Tibial artery (tissue), 4 donors: Measurements from ENCODE around the gene CCT5.
"Not testable (repeated sequence)": the region's sequence is repeated elsewhere in the genome, so short reads cannot be mapped to it uniquely, and the experiment has no call there.

Source experiments
- DNase-seq, 2 donors: peaks; one replicate each; pipeline ENCODE4 v3.0.0-alpha.2; 2019
- H3K27ac ChIP-seq, 2 donors: fragments of 200-600 bp; sonication (generic) in 1 of 2; 1 replicate in 1 of 2; 2 replicates in 1 of 2; pipeline ENCODE4 v1.5.1; 2018 to 2019; ENCODE audit warnings: mild to moderate bottlenecking in 1 of 2
- H3K27me3 ChIP-seq, 2 donors: fragments of 200-600 bp; sonication (generic) in 1 of 2; one replicate each; pipeline versions ENCODE4 v1.5.1 to v1.6.0; 2016 to 2019
- H3K36me3 ChIP-seq, 3 donors: fragments of 200-600 bp; sonication (generic) in 2 of 3; one replicate each; pipeline ENCODE4 v1.5.1; 2016 to 2019; ENCODE audit warnings: mild to moderate bottlenecking in 2 of 3
- H3K4me1 ChIP-seq, 4 donors: fragments of 200-600 bp; sonication (generic) in 2 of 4; 1 replicate in 3 of 4; 2 replicates in 1 of 4; pipeline ENCODE4 v1.5.1; 2016 to 2019
- H3K4me3 ChIP-seq, 2 donors: fragments of 200-600 bp; sonication (generic) in 1 of 2; 1 replicate in 1 of 2; 2 replicates in 1 of 2; pipeline ENCODE4 v1.5.1; 2018 to 2019; ENCODE audit warnings: mild to moderate bottlenecking in 2 of 2
- H3K9me3 ChIP-seq, 3 donors: fragments of 200-600 bp; sonication (generic) in 1 of 3; one replicate each; pipeline ENCODE4 v1.5.1; 2016 to 2019
- intact Hi-C: fragments of 100-400 bp; cut with DNase I; formaldehyde crosslinking; loops from one replicate; pipeline ENCODE4 v1.15.0; 2023; ENCODE audit warnings: low total_unique reads
- TF ChIP-seq, protein P1 (sequence below), 2 experiments: fragments of 200-600 bp in 1 of 2; fragments of 450-650 bp in 1 of 2; IDR thresholded peaks; one replicate each; pipeline ENCODE4 v1.5.1; 2017 to 2019; ENCODE audit warnings: antibody characterized with exemption in 2 of 2, mild to moderate bottlenecking in 1 of 2, moderate library complexity in 1 of 2

CCT5 gene

GRCh38 chr5:10310066-10310779 is 60.1 kb downstream of the CCT5 start:
- intact Hi-C loops, result no loop called here
- Histone ChIP-seq H3K27ac (no peak overlapping the region), H3K27me3 (no peaks in the 10 kb centered on the region), H3K4me1 (peaks cover 0 to 14% (median 4%) of the 10 kb centered on the region in 4 donors), H3K36me3 (no peaks in the 10 kb centered on the region), H3K4me3 (no peak overlapping the region), H3K9me3 (no peaks in the 10 kb centered on the region)
- no peak for DNase-seq
- TF ChIP-seq, protein P1, sequence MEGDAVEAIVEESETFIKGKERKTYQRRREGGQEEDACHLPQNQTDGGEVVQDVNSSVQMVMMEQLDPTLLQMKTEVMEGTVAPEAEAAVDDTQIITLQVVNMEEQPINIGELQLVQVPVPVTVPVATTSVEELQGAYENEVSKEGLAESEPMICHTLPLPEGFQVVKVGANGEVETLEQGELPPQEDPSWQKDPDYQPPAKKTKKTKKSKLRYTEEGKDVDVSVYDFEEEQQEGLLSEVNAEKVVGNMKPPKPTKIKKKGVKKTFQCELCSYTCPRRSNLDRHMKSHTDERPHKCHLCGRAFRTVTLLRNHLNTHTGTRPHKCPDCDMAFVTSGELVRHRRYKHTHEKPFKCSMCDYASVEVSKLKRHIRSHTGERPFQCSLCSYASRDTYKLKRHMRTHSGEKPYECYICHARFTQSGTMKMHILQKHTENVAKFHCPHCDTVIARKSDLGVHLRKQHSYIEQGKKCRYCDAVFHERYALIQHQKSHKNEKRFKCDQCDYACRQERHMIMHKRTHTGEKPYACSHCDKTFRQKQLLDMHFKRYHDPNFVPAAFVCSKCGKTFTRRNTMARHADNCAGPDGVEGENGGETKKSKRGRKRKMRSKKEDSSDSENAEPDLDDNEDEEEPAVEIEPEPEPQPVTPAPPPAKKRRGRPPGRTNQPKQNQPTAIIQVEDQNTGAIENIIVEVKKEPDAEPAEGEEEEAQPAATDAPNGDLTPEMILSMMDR (IDR thresholded peaks at IDR 0.05), result no peak

DNA sequence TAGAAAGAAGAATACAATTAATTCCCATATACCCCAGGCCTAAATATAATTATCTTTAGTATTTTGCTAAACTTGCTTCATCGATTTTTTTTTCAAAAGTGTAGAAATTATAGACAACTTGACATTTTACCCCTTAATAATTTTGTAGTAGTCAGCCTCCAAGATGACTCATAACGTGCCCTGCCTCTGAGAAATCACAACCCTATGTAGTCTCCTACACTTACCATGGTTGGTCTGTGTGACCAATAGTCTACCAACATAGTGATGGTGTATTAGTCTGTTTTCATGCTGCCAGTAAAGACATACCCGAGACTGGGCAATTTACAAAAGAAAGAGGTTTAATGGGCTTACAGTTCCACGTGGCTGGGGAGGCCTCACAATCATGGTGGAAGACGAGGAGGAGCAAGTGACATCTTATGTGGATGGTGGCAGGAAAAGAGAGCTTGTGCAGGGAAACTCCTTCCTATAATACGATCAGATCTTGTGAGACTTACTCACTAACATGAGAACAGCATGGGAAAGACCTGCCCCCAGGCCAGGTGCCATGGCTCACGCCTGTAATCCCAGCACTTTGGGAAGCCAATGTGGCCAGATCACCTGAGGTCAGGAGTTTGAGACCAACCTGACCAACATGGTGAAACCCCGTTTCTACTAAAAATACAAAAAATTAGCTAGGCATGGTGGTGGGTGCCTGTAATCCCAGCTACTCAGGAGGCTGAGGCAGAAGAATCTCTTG is 60.9 kb downstream of the CCT5 start:
- intact Hi-C loops, DNase-seq, H3K27ac ChIP-seq, H3K4me3 ChIP-seq, H3K9me3 ChIP-seq, H3K27me3 ChIP-seq, H3K36me3 ChIP-seq: not testable (repeated sequence)
- H3K4me1 ChIP-seq, result peaks cover 0 to 12% (median 4%) of the 10 kb centered on the region in 4 donors

GRCh38 chr5:10311595-10312425 is 61.7 kb downstream of the CCT5 start:
- intact Hi-C loops, result no loop called here
- H3K27me3 ChIP-seq, result no peaks in the 10 kb centered on the region
- peaks cover 0 to 4% (median under 1%) of the 10 kb centered on the region in 4 donors for H3K4me1 ChIP-seq
- DNase-seq, result no peak
- H3K27ac ChIP-seq, result no peak overlapping the region
- H3K4me3 ChIP-seq, result no peak overlapping the region
- H3K36me3 ChIP-seq, result no peaks in the 10 kb centered on the region
- TF ChIP-seq, protein P1 (IDR thresholded peaks at IDR 0.05), result no peak
- H3K9me3 ChIP-seq, result no peaks in the 10 kb centered on the region

GRCh38 chr5:10315201-10315600 is 65.1 kb downstream of the CCT5 start:
- Histone ChIP-seq H3K27me3 (no peaks in the 10 kb centered on the region), H3K27ac (no peak overlapping the region), H3K9me3 (no peaks in the 10 kb centered on the region), H3K36me3 (no peaks in the 10 kb centered on the region), H3K4me1 (no peaks in the 10 kb centered on the region), H3K4me3 (no peak overlapping the region)
- TF ChIP-seq, protein P1 (IDR thresholded peaks at IDR 0.05), result no peak
- DNase-seq, result no peak
- intact Hi-C loops, result no loop called here
